ENCODE data around the gene CCND3.

CCND3 gene

DNA sequence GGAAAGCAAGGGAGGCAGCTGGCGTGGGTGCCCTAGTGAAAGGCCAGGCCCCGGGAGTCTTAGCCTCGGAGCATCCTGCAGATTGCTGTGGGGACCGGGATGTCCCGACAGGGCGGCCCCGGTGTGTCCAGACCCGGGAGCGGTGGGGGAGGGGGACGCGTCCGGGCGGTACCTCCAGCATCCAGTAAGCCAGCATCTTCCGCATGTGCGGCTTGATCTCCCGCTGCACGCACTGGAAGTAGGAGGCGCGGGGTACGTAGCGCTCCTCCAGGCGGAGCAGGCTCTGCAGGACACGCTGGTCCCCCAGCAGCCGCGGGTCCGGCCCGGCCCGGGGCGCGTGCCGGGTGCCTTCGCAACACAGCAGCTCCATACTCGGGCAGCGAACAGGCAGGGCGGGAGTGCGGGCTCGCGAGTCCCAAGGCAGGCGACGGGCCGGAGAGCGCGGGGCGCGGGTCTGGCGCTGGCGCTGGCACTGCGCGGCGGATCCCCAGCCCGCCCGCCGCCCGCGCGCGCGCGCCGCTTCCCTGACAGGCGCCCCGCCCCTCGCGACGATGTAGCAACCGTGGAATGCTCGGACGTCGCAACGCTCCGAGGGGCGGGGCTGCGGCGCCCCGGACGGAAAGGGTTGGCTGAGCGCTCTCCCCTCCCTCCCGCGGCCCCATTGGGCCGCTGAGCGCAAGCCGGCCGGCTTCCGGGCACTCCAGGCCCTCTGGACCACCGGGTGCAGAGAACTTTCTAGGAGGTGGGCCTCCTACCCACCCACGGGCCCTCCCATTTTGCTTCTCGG is at the start of gene CCND3:
CCND3 (minus strand) TSS at position 529 of the 787 bp plus-strand sequence; CDS start at position 370, 159 bp downstream.
- Histone ChIP-seq H3K27me3 (no peaks in the 10 kb centered on the region), H3K9me3 (no peaks in the 10 kb centered on the region), H3K4me1 (ENCODE audit: control insufficient read depth in 1 of 2, insufficient read depth in 1 of 2, low read depth in 1 of 2, low read length in 1 of 2) (peaks cover 65 to 67% of the 10 kb centered on the region in 2 experiments), H3K27ac (peak within 1 kb of the TSS; percentile 95), H3K4me3 (ENCODE audit: low read depth in 1 of 2, low read length in 1 of 2) (peak within 1 kb of the TSS; percentile 97 to 99), H3K36me3 (peaks cover 22% of the 10 kb centered on the region)
- TF ChIP-seq, protein P1, sequence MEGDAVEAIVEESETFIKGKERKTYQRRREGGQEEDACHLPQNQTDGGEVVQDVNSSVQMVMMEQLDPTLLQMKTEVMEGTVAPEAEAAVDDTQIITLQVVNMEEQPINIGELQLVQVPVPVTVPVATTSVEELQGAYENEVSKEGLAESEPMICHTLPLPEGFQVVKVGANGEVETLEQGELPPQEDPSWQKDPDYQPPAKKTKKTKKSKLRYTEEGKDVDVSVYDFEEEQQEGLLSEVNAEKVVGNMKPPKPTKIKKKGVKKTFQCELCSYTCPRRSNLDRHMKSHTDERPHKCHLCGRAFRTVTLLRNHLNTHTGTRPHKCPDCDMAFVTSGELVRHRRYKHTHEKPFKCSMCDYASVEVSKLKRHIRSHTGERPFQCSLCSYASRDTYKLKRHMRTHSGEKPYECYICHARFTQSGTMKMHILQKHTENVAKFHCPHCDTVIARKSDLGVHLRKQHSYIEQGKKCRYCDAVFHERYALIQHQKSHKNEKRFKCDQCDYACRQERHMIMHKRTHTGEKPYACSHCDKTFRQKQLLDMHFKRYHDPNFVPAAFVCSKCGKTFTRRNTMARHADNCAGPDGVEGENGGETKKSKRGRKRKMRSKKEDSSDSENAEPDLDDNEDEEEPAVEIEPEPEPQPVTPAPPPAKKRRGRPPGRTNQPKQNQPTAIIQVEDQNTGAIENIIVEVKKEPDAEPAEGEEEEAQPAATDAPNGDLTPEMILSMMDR (IDR thresholded peaks at IDR 0.05) = no peak

DNA sequence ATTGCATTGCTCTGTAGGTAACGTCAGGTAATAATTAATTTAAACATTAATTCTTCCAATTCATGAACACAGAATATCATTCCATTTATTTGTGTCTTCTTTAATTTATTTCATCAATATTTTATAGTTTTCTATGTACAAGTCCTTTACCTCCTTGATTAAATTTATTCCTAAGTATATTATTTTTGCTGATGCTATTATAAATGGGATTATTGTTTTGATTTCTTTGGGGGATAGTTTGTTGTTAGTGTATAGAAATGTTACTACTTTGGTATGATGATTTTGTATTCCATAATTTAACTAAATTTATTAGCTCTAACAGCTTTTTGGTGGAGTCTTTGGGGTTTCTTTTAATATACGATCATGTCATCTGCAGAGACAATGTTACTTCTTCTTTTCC is 44.7 kb upstream of the CCND3 start:
- Histone ChIP-seq H3K27ac (no peak overlapping the region), H3K4me1 (ENCODE audit: control insufficient read depth in 1 of 2, insufficient read depth in 1 of 2, low read depth in 1 of 2, low read length in 1 of 2) (no peaks in the 10 kb centered on the region), H3K36me3 (no peaks in the 10 kb centered on the region)

DNA sequence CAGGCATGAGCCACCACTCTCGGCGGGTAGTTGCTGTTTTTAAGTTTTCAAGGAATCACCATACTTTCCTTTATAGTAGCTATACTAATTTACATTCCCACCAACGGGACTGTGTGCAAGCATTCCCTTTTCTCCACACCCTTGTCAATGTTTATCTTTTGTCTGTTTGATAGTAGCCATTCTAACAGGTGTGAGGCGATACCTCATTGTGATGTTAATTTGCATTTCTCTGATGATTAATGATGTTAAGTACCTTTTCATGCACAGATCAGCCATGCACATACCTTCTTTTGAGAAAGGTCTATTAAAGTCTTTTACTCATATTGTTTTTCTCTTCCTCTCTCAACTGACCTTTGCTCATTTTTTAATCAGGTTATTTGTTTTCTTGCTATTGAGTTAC is 43.0 kb upstream of the CCND3 start:
- H3K4me1 ChIP-seq (ENCODE audit: control insufficient read depth in 1 of 2, insufficient read depth in 1 of 2, low read depth in 1 of 2, low read length in 1 of 2) = no peaks in the 10 kb centered on the region
- H3K27me3 ChIP-seq = no peaks in the 10 kb centered on the region
- H3K36me3 ChIP-seq = no peaks in the 10 kb centered on the region
- TF ChIP-seq, protein P1 (IDR thresholded peaks at IDR 0.05) = no peak
- H3K4me3 ChIP-seq (ENCODE audit: low read depth in 1 of 2, low read length in 1 of 2) = no peak overlapping the region
- no peak overlapping the region for H3K27ac ChIP-seq
- no peaks in the 10 kb centered on the region for H3K9me3 ChIP-seq

More for the DNA sequence above, 44.7 kb upstream of the CCND3 start:
- Histone ChIP-seq H3K9me3 (no peaks in the 10 kb centered on the region), H3K27me3 (no peaks in the 10 kb centered on the region), H3K4me3 (ENCODE audit: low read depth in 1 of 2, low read length in 1 of 2) (no peak overlapping the region)
- TF ChIP-seq, protein P1 (IDR thresholded peaks at IDR 0.05) = no peak

DNA sequence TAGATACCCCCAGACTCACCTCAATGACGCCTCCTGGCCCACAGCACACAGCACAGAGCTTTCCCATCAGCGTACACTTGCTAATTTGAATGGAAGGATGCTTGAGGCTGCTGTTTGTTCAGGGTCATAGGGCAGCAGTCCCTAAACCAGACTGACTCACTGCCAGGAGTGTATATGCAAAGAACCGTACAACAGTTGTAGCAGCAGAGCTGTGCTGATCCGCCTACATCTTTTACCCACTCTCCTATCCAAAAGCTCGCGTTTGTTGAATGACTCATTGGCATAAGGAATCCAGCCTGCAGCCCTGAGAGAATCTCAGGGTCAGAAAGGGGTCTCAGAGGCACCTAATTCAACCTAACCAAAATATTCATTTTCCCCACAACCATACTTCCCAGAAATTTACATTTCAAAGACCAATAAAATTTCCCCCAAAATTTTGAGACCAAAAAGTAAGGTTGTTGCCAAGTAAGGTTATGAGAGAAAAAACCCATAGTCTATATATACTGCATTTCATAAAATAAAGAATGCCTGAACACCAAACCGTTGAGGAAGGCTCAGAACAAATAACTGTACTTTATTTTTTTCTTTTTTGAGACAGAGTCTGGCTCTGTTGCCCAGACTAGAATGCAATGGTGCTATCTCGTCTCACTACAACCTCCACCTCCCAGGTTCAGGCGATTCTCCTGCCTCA is 35.3 kb upstream of the CCND3 start:
- TF ChIP-seq, protein P1 (IDR thresholded peaks at IDR 0.05) = no peak
- Histone ChIP-seq H3K4me3 (ENCODE audit: low read depth in 1 of 2, low read length in 1 of 2) (no peak overlapping the region), H3K36me3 (no peaks in the 10 kb centered on the region), H3K27me3 (no peaks in the 10 kb centered on the region), H3K9me3 (no peaks in the 10 kb centered on the region), H3K4me1 (ENCODE audit: control insufficient read depth in 1 of 2, insufficient read depth in 1 of 2, low read depth in 1 of 2, low read length in 1 of 2) (no peaks in the 10 kb centered on the region), H3K27ac (no peak overlapping the region)

DNA sequence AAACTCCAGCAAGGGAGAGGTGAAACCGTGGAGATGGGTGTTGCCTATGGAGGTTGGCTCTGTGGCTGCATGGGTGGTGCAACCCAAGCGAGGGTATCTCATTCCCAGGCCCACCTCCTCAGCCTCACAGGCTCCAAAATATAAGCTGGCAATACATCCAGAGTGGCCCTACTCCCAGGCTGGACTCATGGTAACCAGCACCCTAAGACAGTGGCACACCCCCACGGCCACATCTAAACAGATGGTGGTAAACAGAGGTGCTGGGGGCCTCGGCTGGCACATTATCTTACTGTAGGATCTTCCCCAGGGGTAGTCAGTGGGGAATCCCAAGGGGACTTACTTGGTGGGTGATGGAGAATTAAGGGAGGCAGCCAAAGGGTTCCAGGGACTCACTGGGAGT is 33.7 kb upstream of the CCND3 start:
- H3K36me3 ChIP-seq = no peaks in the 10 kb centered on the region
- no peak overlapping the region for H3K27ac ChIP-seq
- no peak overlapping the region for H3K4me3 ChIP-seq (ENCODE audit: low read depth in 1 of 2, low read length in 1 of 2)
- TF ChIP-seq, protein P1 (IDR thresholded peaks at IDR 0.05) = no peak
- peaks cover 6 to 8% of the 10 kb centered on the region in 2 experiments for H3K4me1 ChIP-seq (ENCODE audit: control insufficient read depth in 1 of 2, insufficient read depth in 1 of 2, low read depth in 1 of 2, low read length in 1 of 2)
- no peaks in the 10 kb centered on the region for H3K27me3 ChIP-seq
- no peaks in the 10 kb centered on the region for H3K9me3 ChIP-seq
